Mucosa of descending colon (tissue), 3 donors: ENCODE results near the gene PTPRD. TPM values are rescaled to one million over a fixed set of nuclear protein-coding genes. Genes with fewer than 3 reads are reported as not detected.

Experiments
- ATAC-seq: fragments of 200-7000 bp; cut with Tn5 transposase; one replicate; pipeline ENCODE4 v1.9.1; 2020; ENCODE audit warnings: mild to moderate bottlenecking, moderate library complexity
- DNase-seq, 3 donors: peaks; one replicate each; pipeline ENCODE4 v3.0.0-alpha.2; 2020
- H3K36me3 ChIP-seq: fragments of 200-600 bp; one replicate; pipeline ENCODE4 v1.8.0; 2021; ENCODE audit warnings: low read depth, mild to moderate bottlenecking
- H3K4me1 ChIP-seq: fragments of 200-600 bp; one replicate; pipeline ENCODE4 v1.8.0; 2021; ENCODE audit warnings: low read depth, mild to moderate bottlenecking
- H3K4me3 ChIP-seq: fragments of 200-600 bp; one replicate; pipeline ENCODE4 v1.8.0; 2021; ENCODE audit warnings: mild to moderate bottlenecking
- H3K9me3 ChIP-seq: fragments of 200-600 bp; one replicate; pipeline ENCODE4 v1.8.0; 2021; ENCODE audit warnings: mild to moderate bottlenecking
- intact Hi-C, 2 donors: fragments of 100-400 bp; cut with DNase I in 1 of 2; cut with micrococcal nuclease in 1 of 2; formaldehyde crosslinking; loops; one replicate each; pipeline versions ENCODE4 v1.11.0 to v1.11.1; 2022; cut with DNase I, micrococcal nuclease
- total RNA-seq, 3 donors: library from RNA; stranded (reverse); fragmentation: NEBNext Ultra II Directional in 2 of 3; extraction: Animal tissue kit (Norgen Biotek cat#: 25700) in 2 of 3; gene quantifications; one replicate each; pipeline versions ENCODE4 v1.2.1 to v1.2.4, GENCODE V29; 2021 to 2023
- TF ChIP-seq, protein P1 (sequence below): fragments of 200-600 bp; IDR thresholded peaks from one replicate; pipeline ENCODE4 v1.8.0; 2022; ENCODE audit warnings: antibody characterized with exemption, mild to moderate bottlenecking
- donor health status: DM: no; HTN: no; CAD: no; lungs with moderate emphysema.
- donor health status: DM: no; HTN: no; CAD: no.
- donor health status: DM: no; HTN: yes; CAD: no.

The PTPRD gene
- total RNA-seq, 3 donors from 2014 or later: 52.7 to 128 (median 113) TPM

DNA sequence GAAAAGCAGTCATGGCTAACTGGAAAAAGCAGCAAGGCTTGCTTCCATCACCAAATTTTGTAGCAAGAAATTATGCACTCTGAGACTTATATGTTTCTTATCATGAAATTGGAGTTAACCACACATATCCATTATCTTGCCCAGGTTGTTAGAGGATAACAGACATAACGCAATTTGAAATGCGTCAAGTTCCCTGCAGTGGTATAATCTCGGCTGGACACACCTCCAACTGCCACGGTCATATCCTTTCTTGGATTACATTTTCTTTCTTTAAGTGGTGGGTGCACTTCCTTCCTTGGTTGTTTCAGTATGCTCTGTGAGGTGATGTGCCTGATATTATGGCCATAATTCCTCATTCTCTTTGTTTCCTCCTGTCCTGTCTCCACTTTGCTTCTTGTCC, 2118.2 kb downstream of the PTPRD start:
- Histone ChIP-seq H3K36me3 (no peaks in the 10 kb centered on the region), H3K4me1 (no peaks in the 10 kb centered on the region), H3K9me3 (no peaks in the 10 kb centered on the region), H3K4me3 (no peak overlapping the region)
- TF ChIP-seq, protein P1, sequence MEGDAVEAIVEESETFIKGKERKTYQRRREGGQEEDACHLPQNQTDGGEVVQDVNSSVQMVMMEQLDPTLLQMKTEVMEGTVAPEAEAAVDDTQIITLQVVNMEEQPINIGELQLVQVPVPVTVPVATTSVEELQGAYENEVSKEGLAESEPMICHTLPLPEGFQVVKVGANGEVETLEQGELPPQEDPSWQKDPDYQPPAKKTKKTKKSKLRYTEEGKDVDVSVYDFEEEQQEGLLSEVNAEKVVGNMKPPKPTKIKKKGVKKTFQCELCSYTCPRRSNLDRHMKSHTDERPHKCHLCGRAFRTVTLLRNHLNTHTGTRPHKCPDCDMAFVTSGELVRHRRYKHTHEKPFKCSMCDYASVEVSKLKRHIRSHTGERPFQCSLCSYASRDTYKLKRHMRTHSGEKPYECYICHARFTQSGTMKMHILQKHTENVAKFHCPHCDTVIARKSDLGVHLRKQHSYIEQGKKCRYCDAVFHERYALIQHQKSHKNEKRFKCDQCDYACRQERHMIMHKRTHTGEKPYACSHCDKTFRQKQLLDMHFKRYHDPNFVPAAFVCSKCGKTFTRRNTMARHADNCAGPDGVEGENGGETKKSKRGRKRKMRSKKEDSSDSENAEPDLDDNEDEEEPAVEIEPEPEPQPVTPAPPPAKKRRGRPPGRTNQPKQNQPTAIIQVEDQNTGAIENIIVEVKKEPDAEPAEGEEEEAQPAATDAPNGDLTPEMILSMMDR: no peak
- intact Hi-C loops: no loop called here
- DNase-seq (no peak), ATAC-seq (no peak)

DNA sequence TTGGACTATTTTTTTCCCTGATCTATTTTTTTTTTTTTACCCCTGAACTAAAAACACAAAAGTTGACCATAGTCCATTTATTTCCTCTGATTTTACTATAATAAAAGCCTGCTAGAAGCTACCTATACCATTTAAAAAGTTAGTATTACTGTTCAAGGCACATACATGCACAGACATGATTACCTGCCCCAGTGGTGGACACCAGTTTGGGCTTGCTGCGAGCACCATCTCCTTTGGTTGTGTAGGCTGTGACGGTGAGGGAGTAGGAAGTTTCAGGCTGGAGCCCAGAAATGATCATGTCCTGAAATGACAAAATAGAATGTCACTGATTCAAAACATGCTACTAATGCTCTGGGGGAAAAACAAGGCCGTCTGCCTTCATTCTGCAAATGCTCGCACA, 2120.1 kb downstream of the PTPRD start:
- TF ChIP-seq, protein P1: no peak

DNA sequence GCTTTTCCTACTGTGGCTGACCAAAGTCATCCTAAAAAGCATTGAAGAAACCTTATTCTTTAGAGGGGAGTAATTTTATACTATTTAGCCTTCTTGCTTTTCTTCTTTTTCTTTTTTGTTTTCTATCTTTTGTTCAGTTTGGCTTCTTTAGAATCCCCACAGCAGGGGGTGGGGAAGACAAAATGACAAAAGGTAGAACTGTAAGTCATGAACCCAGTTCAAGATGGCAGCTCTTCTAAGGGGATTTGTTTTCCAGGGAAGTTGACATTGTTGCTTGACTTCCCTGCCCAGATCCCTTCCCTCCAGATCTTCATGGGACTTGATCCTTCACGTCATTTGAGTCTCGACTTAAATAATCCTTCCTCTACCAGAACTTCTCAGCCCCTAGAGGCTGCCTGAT, 2120.8 kb downstream of the PTPRD start:
- Histone ChIP-seq H3K4me3 (no peak overlapping the region), H3K4me1 (no peaks in the 10 kb centered on the region), H3K36me3 (no peaks in the 10 kb centered on the region), H3K9me3 (no peaks in the 10 kb centered on the region)
- intact Hi-C loops: no loop called here
- ATAC-seq (no peak), DNase-seq (no peak)
- TF ChIP-seq, protein P1: no peak

More for the DNA sequence above, 2120.1 kb downstream of the PTPRD start:
- ATAC-seq: no peak
- Histone ChIP-seq H3K4me3 (no peak overlapping the region), H3K36me3 (no peaks in the 10 kb centered on the region), H3K4me1 (no peaks in the 10 kb centered on the region), H3K9me3 (no peaks in the 10 kb centered on the region)
- no peak for DNase-seq
- intact Hi-C loops: no loop called here

DNA sequence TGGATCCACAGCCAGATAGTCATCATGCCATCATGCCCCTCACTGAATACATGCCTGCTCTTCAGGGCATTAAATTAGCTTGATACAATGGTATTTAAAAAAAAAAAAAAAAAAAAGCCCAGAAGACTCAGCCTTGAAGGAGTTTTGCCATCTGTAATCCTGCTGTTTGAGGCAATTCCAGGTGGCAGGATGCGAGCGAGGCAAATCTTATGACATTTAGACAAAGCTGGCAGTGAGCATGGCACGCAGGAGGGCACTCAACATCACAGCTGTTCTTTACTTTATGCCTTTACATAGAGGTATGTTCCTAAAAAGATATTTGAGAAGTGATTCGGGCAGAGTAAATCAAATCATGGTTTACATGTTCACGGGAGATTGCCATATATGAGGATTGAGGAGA, 2121.2 kb downstream of the PTPRD start:
- H3K9me3 ChIP-seq: no peaks in the 10 kb centered on the region
- no peak for ATAC-seq
- H3K36me3 ChIP-seq: no peaks in the 10 kb centered on the region
- intact Hi-C loops: no loop called here
- DNase-seq: no peak
- H3K4me3 ChIP-seq: no peak overlapping the region
- H3K4me1 ChIP-seq: no peaks in the 10 kb centered on the region
- TF ChIP-seq, protein P1: no peak

DNA sequence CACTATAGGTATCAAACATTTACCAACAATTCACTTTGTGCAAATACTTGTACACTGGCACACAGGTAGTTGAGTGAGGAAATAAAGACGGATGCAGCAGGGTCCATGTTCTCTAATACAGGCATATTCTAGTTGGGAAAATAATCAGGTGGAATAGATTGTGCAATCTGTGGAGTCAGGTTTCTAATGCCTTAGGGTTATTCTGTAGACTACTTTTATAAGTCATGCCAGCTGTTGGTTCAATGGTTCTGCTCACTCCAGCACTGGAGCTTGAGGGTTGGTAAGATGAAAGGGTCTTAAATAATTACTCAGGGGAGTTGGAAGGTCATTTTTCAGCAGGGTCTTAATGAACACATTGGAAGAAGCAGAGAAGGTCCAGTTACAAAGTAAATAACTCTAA, 2123.0 kb downstream of the PTPRD start:
- intact Hi-C loops: no loop called here
- no peak for ATAC-seq
- no peak overlapping the region for H3K4me3 ChIP-seq
- no peaks in the 10 kb centered on the region for H3K36me3 ChIP-seq
- H3K9me3 ChIP-seq: no peaks in the 10 kb centered on the region
- H3K4me1 ChIP-seq: no peaks in the 10 kb centered on the region
- DNase-seq: no peak
- TF ChIP-seq, protein P1: no peak

DNA sequence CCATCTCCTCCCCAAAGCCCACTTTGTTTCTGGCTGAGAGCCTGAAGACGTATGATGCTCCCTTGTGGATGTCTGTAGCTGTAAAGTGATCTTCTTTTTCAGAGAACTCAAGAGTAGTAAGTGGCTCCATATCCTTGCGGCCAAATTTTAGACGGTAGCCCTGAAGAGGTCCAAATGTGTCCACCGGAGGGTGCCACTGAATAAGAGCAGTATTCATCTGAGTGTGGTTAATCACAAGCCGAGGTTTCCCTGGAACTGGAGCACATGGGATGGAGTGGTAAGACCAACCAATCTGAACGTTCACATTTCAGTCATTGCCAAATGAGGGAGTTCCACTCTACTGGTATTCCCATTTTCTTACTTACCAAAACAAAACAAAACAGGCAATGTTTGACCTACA, 2126.7 kb downstream of the PTPRD start:
- intact Hi-C loops: no loop called here
- H3K4me1 ChIP-seq: no peaks in the 10 kb centered on the region
- H3K36me3 ChIP-seq: no peaks in the 10 kb centered on the region
- TF ChIP-seq, protein P1: no peak
- H3K4me3 ChIP-seq: no peak overlapping the region
- ATAC-seq (peak; percentile 65), DNase-seq (peak in 2 of 3 donors; percentile 33 to 65)
- H3K9me3 ChIP-seq: no peaks in the 10 kb centered on the region
